ENCODE data around the gene MAN2C1. TPM values are rescaled to one million over a fixed set of nuclear protein-coding genes. Genes with fewer than 3 reads are reported as not detected.
"Not testable (repeated sequence)": the region's sequence is repeated elsewhere in the genome, so short reads cannot be mapped to it uniquely, and the experiment has no call there.

MAN2C1 gene
- total and polyA plus RNA-seq, 9 donors, result 48.9 to 277 (median 223) TPM

- 83 to 86% (median 85%) methylated on average over 11 of the region's 11 CpGs for WGBS, 3 donors
- Histone ChIP-seq H3K36me3 (no peaks in the 10 kb centered on the region), H3K4me1 (ENCODE audit: insufficient read depth) (peaks cover 7% of the 10 kb centered on the region), H3K4me3 (no peak overlapping the region), H3K27me3 (no peaks in the 10 kb centered on the region), H3K9me3 (no peaks in the 10 kb centered on the region), H3K27ac (no peak overlapping the region)
- intact Hi-C loops (cut with DNase I), result no loop called here
- TF ChIP-seq POLR2A (IDR thresholded peaks at IDR 0.05) (no peak), EP300 (IDR thresholded peaks at IDR 0.05) (no peak), CTCF (IDR thresholded peaks at IDR 0.05) (no peak)
- peak in 1 of 5 donors; percentile 15 for DNase-seq
Observed at GRCh38 chr15:75338661-75339240, 29.7 kb downstream of the MAN2C1 start.

- 0% methylated on average over 42 of the region's 42 CpGs for WGBS, 3 donors
- Histone ChIP-seq H3K27me3 (no peaks in the 10 kb centered on the region), H3K4me3 (peak within 1 kb of the TSS; percentile 67)
Observed at GRCh38 chr15:75335705-75336355, 32.6 kb downstream of the MAN2C1 start, which contains the start of gene COMMD4. COMMD4 (plus strand) TSS chr15:75336063; CDS start chr15:75336090, 27 bp downstream.

DNA sequence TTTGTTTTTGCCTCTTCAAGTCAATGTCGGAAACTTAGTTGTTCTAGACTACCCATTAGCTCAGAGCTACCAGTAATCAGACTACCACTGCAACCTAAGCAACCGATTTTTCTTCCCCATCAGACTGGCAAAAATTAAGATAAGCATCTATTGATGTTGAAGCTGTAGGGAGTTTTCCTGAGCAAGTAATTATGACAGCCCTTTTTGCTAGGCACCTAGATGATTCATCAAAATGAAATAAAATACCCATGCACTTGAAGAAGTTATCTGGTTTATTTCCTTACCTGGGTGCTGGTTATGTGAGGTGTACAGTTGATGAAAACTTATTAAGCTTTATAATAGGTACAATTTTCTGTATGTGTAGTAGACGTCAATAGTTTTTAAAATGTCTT is 33.1 kb downstream of the MAN2C1 start:
- intact Hi-C loops (cut with DNase I), result no loop called here
- no peak for TF ChIP-seq EP300 (IDR thresholded peaks at IDR 0.05)
- Histone ChIP-seq H3K27me3 (no peaks in the 10 kb centered on the region), H3K4me3 (peak overlapping the region; percentile 67), H3K4me1 (ENCODE audit: insufficient read depth) (peaks cover 7% of the 10 kb centered on the region), H3K9me3 (no peaks in the 10 kb centered on the region), H3K27ac (peak overlapping the region in 1 of 2 donors; percentile 69), H3K36me3 (no peaks in the 10 kb centered on the region)
- WGBS, 3 donors, result 26 to 39% (median 27%) methylated on average over 3 of the region's 3 CpGs
- no peak for DNase-seq

More at GRCh38 chr15:75335705-75336355, 32.6 kb downstream of the MAN2C1 start, which contains the start of gene COMMD4:
- Histone ChIP-seq H3K4me1 (ENCODE audit: insufficient read depth) (peaks cover 7% of the 10 kb centered on the region), H3K9me3 (no peaks in the 10 kb centered on the region), H3K27ac (peak within 1 kb of the TSS in 1 of 2 donors; percentile 69), H3K36me3 (no peaks in the 10 kb centered on the region)
- peak; percentile 96 to 98 (median 98) for DNase-seq
- intact Hi-C loops (cut with DNase I), result no loop called here
- TF ChIP-seq CTCF (IDR thresholded peaks at IDR 0.05), result no peak
- no peak for TF ChIP-seq POLR2A (IDR thresholded peaks at IDR 0.05)
- no peak for TF ChIP-seq EP300 (IDR thresholded peaks at IDR 0.05)

DNA sequence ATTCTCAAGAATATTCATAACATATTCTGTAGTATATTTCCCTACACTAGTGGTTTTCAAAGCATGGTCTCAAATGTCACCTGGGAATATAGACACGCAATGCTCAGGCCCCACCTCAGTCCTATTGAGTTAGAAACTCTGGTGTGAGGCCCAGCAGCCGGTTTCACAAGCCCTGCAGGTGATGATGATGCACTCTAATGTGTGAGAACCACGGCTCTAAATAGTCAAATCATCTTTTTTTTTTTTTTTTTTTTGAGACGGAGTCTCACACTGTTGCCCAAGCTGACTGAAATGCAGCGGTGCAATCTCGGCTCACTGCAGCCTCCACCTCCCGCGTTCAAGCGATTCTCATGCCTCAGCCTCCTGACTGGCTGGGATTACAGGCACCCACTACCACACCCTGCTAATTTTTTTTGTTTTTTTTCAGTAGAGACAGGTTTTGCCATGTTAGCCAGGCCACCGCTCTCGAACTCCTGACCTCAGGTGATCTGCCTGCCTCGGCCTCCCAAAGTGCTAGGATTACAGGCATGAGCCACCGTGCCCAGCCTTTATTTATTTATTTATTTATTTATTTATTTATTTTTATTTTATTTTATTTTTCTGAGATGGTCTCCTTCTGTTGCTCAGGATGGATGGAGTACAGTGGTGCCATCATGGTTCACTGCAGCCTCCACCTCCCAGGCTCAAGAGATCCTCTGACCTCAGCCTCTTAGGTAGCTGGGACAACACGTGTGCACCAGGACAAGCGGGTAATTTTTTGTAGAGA is 34.6 kb downstream of the MAN2C1 start:
- H3K27ac ChIP-seq; H3K36me3 ChIP-seq; H3K4me1 ChIP-seq (ENCODE audit: insufficient read depth); intact Hi-C loops (cut with DNase I); H3K4me3 ChIP-seq; H3K9me3 ChIP-seq; DNase-seq; H3K27me3 ChIP-seq: not testable (repeated sequence)
- 89 to 91% (median 90%) methylated on average over 15 of the region's 15 CpGs for WGBS, 3 donors

GRCh38 chr15:75332093-75332492 is 36.3 kb downstream of the MAN2C1 start:
- H3K27me3 ChIP-seq; H3K9me3 ChIP-seq; H3K4me3 ChIP-seq; H3K27ac ChIP-seq; H3K36me3 ChIP-seq; DNase-seq; H3K4me1 ChIP-seq (ENCODE audit: insufficient read depth); intact Hi-C loops (cut with DNase I): not testable (repeated sequence)
- 63 to 66% (median 65%) methylated on average over 7 of the region's 7 CpGs for WGBS, 3 donors
